ENCODE measurements around the gene KCTD12.

GRCh38 chr13:76851961-76852360 lies 34.2 kb downstream of the KCTD12 start:
- no peak for TF ChIP-seq CTCF (IDR thresholded peaks at IDR 0.05)
- TF ChIP-seq POLR2A (IDR thresholded peaks at IDR 0.05) = no peak
